Measurements from ENCODE around the gene ST8SIA5. TPM values are rescaled to one million over a fixed set of nuclear protein-coding genes. Genes with fewer than 3 reads are reported as not detected.

The ST8SIA5 gene
- polyA plus RNA-seq, 3 donors: not detected

DNA sequence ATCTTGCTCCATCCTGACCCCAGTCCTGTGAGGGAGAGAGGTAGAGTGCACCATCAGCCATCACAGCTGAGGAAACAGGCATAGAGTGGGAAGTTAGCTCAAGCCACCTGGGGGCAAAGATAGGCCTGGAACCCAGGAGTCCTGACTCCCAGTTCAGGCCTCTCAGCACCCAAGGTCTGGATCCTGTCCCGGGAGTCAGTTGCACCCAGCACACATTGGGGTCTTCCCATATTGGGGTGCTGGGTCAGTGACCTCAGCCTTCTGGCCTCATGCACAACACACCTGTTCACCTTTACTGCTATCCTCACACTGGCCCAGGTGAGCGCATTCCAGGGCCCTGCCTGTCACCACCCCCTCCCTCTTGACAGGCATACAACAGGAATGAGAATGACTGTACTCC, 24.7 kb downstream of the ST8SIA5 start:
- Mint-ChIP-seq H3K27me3 (ENCODE audit: low read depth in 3 of 3) (peaks cover 1 to 3% (median 2%) of the 10 kb centered on the region in 3 donors), H3K4me1 (no peaks in the 10 kb centered on the region), H3K36me3 (no peaks in the 10 kb centered on the region), H3K9me3 (peaks cover 14 to 35% (median 27%) of the 10 kb centered on the region in 7 donors), H3K27ac (no peak overlapping the region), H3K4me3 (no peak overlapping the region)
- no peaks in the 10 kb centered on the region for H3K4me1 ChIP-seq (ENCODE audit: control insufficient read depth in 1 of 2, insufficient read depth in 2 of 2, low read length in 2 of 2)
- no peak overlapping the region for H3K4me2 ChIP-seq (replicated peaks; ENCODE audit: extremely low read depth, low read length, poor library complexity, severe bottlenecking)
- H3K27me3 ChIP-seq (ENCODE audit: control insufficient read depth in 2 of 2, insufficient read depth in 2 of 2, low read length in 2 of 2): no peaks in the 10 kb centered on the region
- no peak overlapping the region for H3K9ac ChIP-seq (ENCODE audit: insufficient read depth, low read length, poor library complexity, severe bottlenecking)
- no peak overlapping the region for H2AFZ ChIP-seq (ENCODE audit: insufficient read depth, low read depth, low read length, poor library complexity, severe bottlenecking)
- H4K20me1 ChIP-seq (ENCODE audit: insufficient read depth, low read length): no peaks in the 10 kb centered on the region
- H3K9me3 ChIP-seq (replicated peaks in 1 of 2; ENCODE audit: control insufficient read depth in 1 of 2, insufficient read depth in 1 of 2, low read length in 2 of 2): peaks cover 19 to 40% of the 10 kb centered on the region in 2 donors
- TF ChIP-seq, protein P1, sequence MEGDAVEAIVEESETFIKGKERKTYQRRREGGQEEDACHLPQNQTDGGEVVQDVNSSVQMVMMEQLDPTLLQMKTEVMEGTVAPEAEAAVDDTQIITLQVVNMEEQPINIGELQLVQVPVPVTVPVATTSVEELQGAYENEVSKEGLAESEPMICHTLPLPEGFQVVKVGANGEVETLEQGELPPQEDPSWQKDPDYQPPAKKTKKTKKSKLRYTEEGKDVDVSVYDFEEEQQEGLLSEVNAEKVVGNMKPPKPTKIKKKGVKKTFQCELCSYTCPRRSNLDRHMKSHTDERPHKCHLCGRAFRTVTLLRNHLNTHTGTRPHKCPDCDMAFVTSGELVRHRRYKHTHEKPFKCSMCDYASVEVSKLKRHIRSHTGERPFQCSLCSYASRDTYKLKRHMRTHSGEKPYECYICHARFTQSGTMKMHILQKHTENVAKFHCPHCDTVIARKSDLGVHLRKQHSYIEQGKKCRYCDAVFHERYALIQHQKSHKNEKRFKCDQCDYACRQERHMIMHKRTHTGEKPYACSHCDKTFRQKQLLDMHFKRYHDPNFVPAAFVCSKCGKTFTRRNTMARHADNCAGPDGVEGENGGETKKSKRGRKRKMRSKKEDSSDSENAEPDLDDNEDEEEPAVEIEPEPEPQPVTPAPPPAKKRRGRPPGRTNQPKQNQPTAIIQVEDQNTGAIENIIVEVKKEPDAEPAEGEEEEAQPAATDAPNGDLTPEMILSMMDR (IDR thresholded peaks at IDR 0.05): no peak
- H3K79me2 ChIP-seq (ENCODE audit: insufficient read depth, low read length): no peaks in the 10 kb centered on the region
- intact Hi-C loops (cut with micrococcal nuclease): no loop called here
- DNase-seq: no peak
- H3K4me3 ChIP-seq (replicated peaks in 1 of 3; ENCODE audit: low read depth in 2 of 3, low read length in 3 of 3): no peak overlapping the region
- WGBS (ENCODE audit: insufficient coverage): 100% methylated on average over 2 of the region's 2 CpGs
- H3K27ac ChIP-seq (ENCODE audit: low read depth in 1 of 2, low read length in 2 of 2): no peak overlapping the region
- no peaks in the 10 kb centered on the region for H3K36me3 ChIP-seq (replicated peaks in 1 of 2; ENCODE audit: control insufficient read depth in 1 of 2, insufficient read depth in 2 of 2, low read length in 2 of 2)

DNA sequence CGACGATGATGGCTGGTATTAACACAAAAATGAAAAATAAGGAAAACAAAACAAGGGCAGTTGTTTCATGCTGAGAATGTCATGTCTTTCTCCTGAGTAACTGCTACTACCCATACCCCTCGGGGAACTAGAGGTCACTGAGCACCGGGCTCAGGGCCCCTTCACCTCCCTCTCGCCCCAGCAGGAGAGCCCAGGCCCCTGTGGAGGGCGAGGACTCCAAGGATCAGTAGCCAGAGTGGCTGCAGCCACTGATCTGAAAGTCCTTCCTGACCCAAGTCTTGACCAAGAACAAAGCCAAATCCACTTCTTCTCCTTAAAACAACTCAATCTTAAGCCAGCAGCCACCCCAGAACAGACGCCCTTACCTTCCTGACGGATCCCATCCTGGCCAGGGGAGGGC, 25.5 kb downstream of the ST8SIA5 start:
- intact Hi-C loops (cut with micrococcal nuclease): no loop called here
- Histone ChIP-seq H3K27ac (ENCODE audit: low read depth in 1 of 2, low read length in 2 of 2) (no peak overlapping the region), H4K20me1 (ENCODE audit: insufficient read depth, low read length) (no peaks in the 10 kb centered on the region), H3K4me2 (replicated peaks; ENCODE audit: extremely low read depth, low read length, poor library complexity, severe bottlenecking) (no peak overlapping the region), H3K9ac (ENCODE audit: insufficient read depth, low read length, poor library complexity, severe bottlenecking) (no peak overlapping the region), H3K4me3 (replicated peaks in 1 of 3; ENCODE audit: low read depth in 2 of 3, low read length in 3 of 3) (no peak overlapping the region), H2AFZ (ENCODE audit: insufficient read depth, low read depth, low read length, poor library complexity, severe bottlenecking) (no peak overlapping the region), H3K36me3 (replicated peaks in 1 of 2; ENCODE audit: control insufficient read depth in 1 of 2, insufficient read depth in 2 of 2, low read length in 2 of 2) (no peaks in the 10 kb centered on the region), H3K4me1 (ENCODE audit: control insufficient read depth in 1 of 2, insufficient read depth in 2 of 2, low read length in 2 of 2) (no peaks in the 10 kb centered on the region), H3K9me3 (replicated peaks in 1 of 2; ENCODE audit: control insufficient read depth in 1 of 2, insufficient read depth in 1 of 2, low read length in 2 of 2) (peaks cover 19 to 40% of the 10 kb centered on the region in 2 donors), H3K79me2 (ENCODE audit: insufficient read depth, low read length) (no peaks in the 10 kb centered on the region), H3K27me3 (ENCODE audit: control insufficient read depth in 2 of 2, insufficient read depth in 2 of 2, low read length in 2 of 2) (no peaks in the 10 kb centered on the region)
- 95% methylated on average over 6 of the region's 8 CpGs for WGBS (ENCODE audit: insufficient coverage)
- TF ChIP-seq, protein P1 (IDR thresholded peaks at IDR 0.05): no peak
- Mint-ChIP-seq H3K36me3 (no peaks in the 10 kb centered on the region), H3K4me3 (no peak overlapping the region), H3K9me3 (peaks cover 14 to 35% (median 27%) of the 10 kb centered on the region in 7 donors), H3K27ac (no peak overlapping the region), H3K27me3 (ENCODE audit: low read depth in 3 of 3) (peaks cover 0 to 3% (median 1%) of the 10 kb centered on the region in 3 donors), H3K4me1 (no peaks in the 10 kb centered on the region)
- DNase-seq: no peak

Measured in CD14-positive monocyte (primary cell).